ENCODE measurements around the gene RAB22A. TPM values are rescaled to one million over a fixed set of nuclear protein-coding genes. Genes with fewer than 3 reads are reported as not detected.

Gene RAB22A
- total and polyA plus RNA-seq, 2 of the 4 experiments (the other 2 are of a cell fraction): 8.2 to 8.4 TPM

- intact Hi-C loops (cut with micrococcal nuclease): no loop called here
- ChIA-PET POLR2A (ENCODE audit: unreplicated experiment) (no interaction called here), CTCF (no interaction called here)
- no TSS peak for BruUV-seq (replicated peaks)
- H2AFZ ChIP-seq (replicated peaks; ENCODE audit: low read length, poor library complexity): no peak overlapping the region
- TF ChIP-seq RFX5 (IDR thresholded peaks at IDR 0.05; ENCODE audit: low read depth, low read length): no peak
- no peak for TF ChIP-seq MXI1 (IDR thresholded peaks at IDR 0.05; ENCODE audit: borderline replicate concordance, low read depth, low read length)
- TF ChIP-seq NFE2L2 (IDR thresholded peaks at IDR 0.05; ENCODE audit: low read depth, low read length): no peak
- TF ChIP-seq BHLHE40 (IDR thresholded peaks at IDR 0.05; ENCODE audit: low read depth, low read length): no peak
- TF ChIP-seq CHD1 (IDR thresholded peaks at IDR 0.05; ENCODE audit: low read depth, low read length): no peak
- no peak for TF ChIP-seq MAFK (IDR thresholded peaks at IDR 0.05; ENCODE audit: low read depth, low read length)
- TF ChIP-seq RCOR1 (IDR thresholded peaks at IDR 0.05; ENCODE audit: insufficient replicate concordance, low read length): no peak
- TF ChIP-seq POLR2A (IDR thresholded peaks at IDR 0.05; ENCODE audit: low read depth, low read length): no peak
- no peak for TF ChIP-seq USF2 (IDR thresholded peaks at IDR 0.05; ENCODE audit: low read depth, low read length)
- TF ChIP-seq CTCF (conservative IDR thresholded peaks at IDR 0.05; ENCODE audit: low read depth, low read length): no peak
- TF ChIP-seq FOS (IDR thresholded peaks at IDR 0.05; ENCODE audit: low read depth, low read length): no peak
- TF ChIP-seq ELK1 (IDR thresholded peaks at IDR 0.05; ENCODE audit: borderline replicate concordance, low read depth, low read length): no peak
- no peak for TF ChIP-seq MAZ (IDR thresholded peaks at IDR 0.05; ENCODE audit: borderline replicate concordance, low read depth, low read length)
- no peak for TF ChIP-seq SMC3 (IDR thresholded peaks at IDR 0.05; ENCODE audit: low read depth, low read length)
- TF ChIP-seq RAD21 (IDR thresholded peaks at IDR 0.05; ENCODE audit: low read length): no peak
- no peak for TF ChIP-seq CEBPB (IDR thresholded peaks at IDR 0.05; ENCODE audit: low read depth, low read length)
- whole genome bisulfite sequencing, 2 experiments (ENCODE audit: extremely low coverage in 2 of 2, insufficient read length in 1 of 2): no CpG with 5 or more reads among the region's 2 CpGs
- no peak overlapping the region for H4K8ac ChIP-seq (ENCODE audit: low read depth in 2 of 2, low read length in 2 of 2)
- peaks cover 29 to 57% of the 10 kb centered on the region in 2 experiments for H3K79me1 ChIP-seq (ENCODE audit: low read depth in 1 of 2, low read length in 2 of 2)
- H3K4ac ChIP-seq (ENCODE audit: low read depth, low read length): no peak overlapping the region
- peaks cover 6% of the 10 kb centered on the region for H3K4me1 ChIP-seq (ENCODE audit: control insufficient read depth, insufficient read depth, low read length)
- no peaks in the 10 kb centered on the region for H3K27me3 ChIP-seq (ENCODE audit: control insufficient read depth, insufficient read depth, low read length)
- no peak overlapping the region for H3K4me3 ChIP-seq (ENCODE audit: insufficient read depth, low read depth, low read length)
- H3K36me3 ChIP-seq (ENCODE audit: control insufficient read depth, insufficient read depth, low read length): peaks cover 7% of the 10 kb centered on the region
- no peak overlapping the region for H3K14ac ChIP-seq (replicated peaks; ENCODE audit: low read depth, low read length)
- in situ Hi-C loops (cut with MboI; ENCODE audit: low sequenced_read_pairs): no loop called here
- DNase-seq: no peak
- ATAC-seq (ENCODE audit: low read depth): no peak
- H2AK5ac ChIP-seq (ENCODE audit: low read depth, low read length): no peak overlapping the region
- H4K91ac ChIP-seq (ENCODE audit: insufficient read depth, low read depth, low read length): no peak overlapping the region
- H3K27ac ChIP-seq (ENCODE audit: insufficient read depth, low read length): no peak overlapping the region
- no peak overlapping the region for H2BK20ac ChIP-seq (ENCODE audit: low read depth, low read length)
- no peaks in the 10 kb centered on the region for H3K9me3 ChIP-seq (ENCODE audit: control insufficient read depth, insufficient read depth, low read length)
- no peak overlapping the region for H3K56ac ChIP-seq (ENCODE audit: extremely low read depth, insufficient read depth, low read length)
- H2BK120ac ChIP-seq (ENCODE audit: low read depth, low read length): no peak overlapping the region
- no peak overlapping the region for H2BK5ac ChIP-seq (ENCODE audit: low read depth, low read length, poor library complexity, severe bottlenecking)
- no peak overlapping the region for H2AK9ac ChIP-seq (replicated peaks; ENCODE audit: low read depth, low read length, poor library complexity)
- no peak overlapping the region for H3K9ac ChIP-seq (ENCODE audit: low read depth, low read length)
- peaks cover 46% of the 10 kb centered on the region for H4K20me1 ChIP-seq (ENCODE audit: insufficient read depth, low read length)
- no peak overlapping the region for H3K18ac ChIP-seq (ENCODE audit: low read depth, low read length)
- H2BK15ac ChIP-seq (ENCODE audit: low read depth, low read length): no peak overlapping the region
- H3K23ac ChIP-seq (ENCODE audit: low read depth, low read length): no peak overlapping the region
- no peak overlapping the region for H3K4me2 ChIP-seq (ENCODE audit: low read depth, low read length)
- dilution Hi-C loops (cut with HindIII; ENCODE audit: low sequenced_read_pairs, unreplicated experiment): no loop called here
- H4K5ac ChIP-seq (ENCODE audit: low read depth, low read length): no peak overlapping the region
- H3K9me1 ChIP-seq (ENCODE audit: insufficient read depth, low read length): peaks cover 23% of the 10 kb centered on the region
These were observed 107.3 kb downstream of the RAB22A start for GRCh38 chr20:58416835-58417234.

All from IMR-90 (cell line).